Hematopoietic multipotent progenitor cell treated with erythropoietin and hydrocortisone succinate and interleukin-3 and kit ligand, for 6 days (in vitro differentiated cells): Measurements from ENCODE around the gene PDCD4.
"Not testable (repeated sequence)": the region's sequence is repeated elsewhere in the genome, so short reads cannot be mapped to it uniquely, and the experiment has no call there.

Experiments
- DNase-seq: peaks from one replicate; pipeline ENCODE4 v3.0.0-alpha.2; 2015

PDCD4 gene

DNA sequence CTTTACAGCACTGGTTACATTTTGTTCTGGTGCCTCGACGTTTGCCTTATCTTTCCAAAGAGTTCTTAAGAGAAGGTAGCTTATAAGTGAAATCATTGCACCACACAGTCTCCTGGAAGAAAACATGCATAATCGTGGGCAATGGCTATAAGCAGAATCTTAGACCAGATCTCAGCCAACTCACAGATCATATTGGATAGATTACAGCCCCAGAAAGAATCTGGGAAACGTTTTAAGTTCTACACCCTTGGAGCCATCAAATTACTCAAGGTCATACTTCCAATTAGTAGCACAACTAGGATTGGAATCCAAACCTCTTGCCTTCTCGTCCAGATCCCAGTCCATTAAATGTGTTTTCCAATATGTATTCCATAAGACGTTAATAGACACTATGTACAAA lies 8.8 kb upstream of the PDCD4 start:
- no peak for DNase-seq

DNA sequence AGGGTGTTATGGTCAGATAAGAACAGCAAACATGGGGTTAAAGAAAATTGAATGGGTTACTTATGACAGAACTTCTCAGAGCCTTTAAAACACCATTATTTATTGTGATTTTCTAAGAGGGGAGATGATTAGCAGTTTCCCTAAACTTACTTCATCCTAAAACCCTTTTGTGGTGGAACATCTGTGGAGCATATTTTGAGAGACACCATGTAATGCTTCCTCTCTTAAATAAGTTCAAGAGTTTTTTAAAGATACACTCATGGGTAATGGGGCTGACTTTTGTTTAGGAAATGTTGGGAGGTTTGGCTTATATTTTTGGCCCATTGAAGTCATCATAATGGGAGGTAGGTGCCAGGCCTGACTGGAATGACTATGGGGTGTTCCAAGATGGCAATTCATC lies 8.4 kb upstream of the PDCD4 start:
- no peak for DNase-seq

DNA sequence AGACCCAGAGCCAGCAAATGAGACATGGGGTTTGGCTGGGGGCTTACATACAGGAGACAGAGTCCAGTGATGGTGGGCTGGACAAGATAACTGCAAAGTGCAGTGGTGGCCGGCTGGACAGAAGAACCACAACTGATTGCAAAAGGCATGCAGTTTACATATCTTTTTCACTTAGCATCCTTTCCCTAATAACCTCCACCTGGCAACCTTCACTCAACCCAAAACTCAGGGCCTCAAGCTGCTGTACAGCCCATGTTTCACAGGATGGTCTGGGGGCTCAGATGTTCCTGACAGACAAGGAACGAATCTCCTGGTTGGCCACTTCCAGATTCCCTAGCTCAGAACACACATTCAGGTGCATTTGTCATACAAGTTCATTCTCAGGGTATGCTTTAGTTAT lies 7.8 kb upstream of the PDCD4 start:
- no peak for DNase-seq

DNA sequence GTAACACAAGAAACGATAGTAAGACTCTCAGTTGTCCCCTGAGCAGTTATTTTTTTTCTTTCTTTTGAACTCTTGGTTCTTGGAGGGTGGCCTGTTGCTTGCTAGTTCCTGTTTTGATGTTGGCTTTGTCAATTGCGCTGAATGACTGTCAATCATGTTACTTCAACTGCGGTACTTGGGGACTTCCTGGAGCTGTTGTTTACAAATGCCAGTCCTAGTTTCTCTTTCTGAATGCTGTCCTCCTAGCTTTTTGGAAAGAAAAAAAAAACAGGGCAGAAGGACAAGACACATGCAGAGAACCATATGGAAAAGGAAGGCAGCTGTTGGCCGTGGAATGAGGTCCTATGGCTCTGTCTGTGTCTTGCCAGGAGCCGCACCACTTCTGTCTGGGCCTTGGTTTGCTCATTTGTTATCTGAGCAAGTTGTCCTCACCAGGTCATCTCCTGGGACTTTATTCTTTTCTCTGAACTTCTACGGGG lies 7.0 kb upstream of the PDCD4 start:
- DNase-seq = peak; percentile 87

DNA sequence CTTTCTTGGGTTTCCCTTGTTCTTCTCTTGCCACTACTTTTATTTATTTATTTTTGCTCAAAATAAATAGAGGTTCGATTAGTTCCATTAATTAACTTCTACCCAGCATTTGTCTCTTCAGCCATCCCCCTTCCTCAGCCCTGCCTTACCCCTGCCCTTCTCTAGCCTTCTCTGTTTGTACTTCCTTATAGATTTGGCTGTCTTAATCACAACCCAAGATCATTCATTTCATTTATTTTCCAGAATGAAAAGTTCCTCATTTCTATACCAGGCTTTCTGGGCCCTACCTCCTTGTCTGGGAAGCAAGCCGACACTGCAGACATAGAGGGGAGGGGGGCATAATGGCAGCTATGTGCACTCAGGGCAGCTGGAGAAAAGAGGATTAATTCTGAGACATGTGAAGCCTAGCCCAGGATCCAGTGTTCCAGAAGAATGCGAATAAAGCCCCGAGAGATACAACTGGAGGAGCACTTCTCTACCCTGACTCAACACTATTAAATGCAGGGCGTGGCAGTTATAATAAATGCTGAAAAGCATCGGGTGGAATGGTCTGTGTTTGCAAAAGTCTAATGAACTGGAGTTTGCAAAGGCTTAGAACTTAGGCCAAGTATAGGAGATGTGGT lies 6.4 kb upstream of the PDCD4 start:
- DNase-seq = peak; percentile 63

DNA sequence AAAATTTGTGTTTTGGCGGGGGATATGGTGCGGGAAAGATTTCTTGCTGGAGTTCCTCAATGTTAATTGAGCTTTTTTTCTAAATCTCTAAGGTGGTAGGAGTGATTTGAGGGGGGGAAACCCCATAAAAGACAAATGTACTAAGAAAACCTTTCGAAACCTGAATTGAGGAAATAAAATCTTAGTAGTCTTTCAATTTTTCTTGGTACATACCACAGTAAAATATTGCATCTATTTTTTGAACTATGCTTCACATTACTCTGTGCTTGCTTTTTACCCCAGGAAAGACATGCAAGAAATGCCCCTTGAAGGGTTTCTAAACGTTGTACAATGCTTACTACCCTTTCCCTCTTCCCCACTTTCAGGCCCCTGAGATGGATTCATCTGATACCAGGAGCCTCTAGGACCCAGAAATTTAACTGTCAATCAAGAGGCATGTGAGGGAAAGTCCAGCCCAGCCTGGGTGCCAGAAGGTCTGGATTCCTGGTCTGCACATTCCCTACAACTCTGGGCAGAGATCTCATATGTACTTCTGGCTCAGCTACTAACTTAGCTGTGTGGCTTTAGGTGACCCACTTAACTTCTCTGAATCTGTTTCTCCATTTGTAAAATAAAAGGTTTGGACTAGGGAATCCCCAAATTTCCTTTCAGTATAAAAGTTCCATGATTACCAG lies 5.8 kb upstream of the PDCD4 start:
- no peak for DNase-seq

DNA sequence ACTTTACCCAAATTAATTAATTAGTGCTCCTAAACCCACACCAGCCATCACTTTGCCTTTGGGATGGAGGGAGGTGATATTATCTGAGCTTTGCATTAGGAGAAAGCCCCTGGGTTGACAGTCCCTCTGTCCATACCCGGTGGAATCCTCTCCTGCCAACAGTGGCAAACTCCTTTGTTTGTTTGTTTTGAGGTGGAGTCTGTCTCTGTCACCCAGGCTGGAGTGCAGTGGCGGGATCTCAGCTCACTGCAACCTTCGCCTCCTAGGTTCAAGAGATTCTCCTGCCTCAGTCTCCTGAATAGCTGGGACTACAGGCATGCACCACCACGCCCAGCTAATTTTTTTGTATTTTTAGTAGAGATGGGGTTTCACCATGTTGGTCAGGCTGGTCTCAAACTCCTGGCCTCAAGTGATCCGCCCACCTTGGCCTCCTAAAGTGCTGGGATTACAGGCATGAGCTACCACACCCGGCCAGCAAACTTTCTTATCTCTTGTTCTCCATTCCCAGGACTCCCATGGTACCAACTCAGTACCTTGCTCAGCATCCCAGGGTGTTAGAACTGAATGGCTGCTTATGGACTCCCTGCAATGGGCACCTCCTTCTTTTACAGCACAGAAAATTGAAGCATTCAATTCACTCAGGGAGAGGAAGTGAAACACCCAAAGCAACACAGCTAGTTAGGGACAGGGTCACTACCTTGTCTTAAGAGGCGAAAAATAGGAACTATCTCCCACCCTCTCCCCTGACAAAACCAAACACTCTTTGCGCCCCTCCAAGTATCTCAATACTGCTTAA lies 4.5 kb upstream of the PDCD4 start:
- DNase-seq = not testable (repeated sequence)

DNA sequence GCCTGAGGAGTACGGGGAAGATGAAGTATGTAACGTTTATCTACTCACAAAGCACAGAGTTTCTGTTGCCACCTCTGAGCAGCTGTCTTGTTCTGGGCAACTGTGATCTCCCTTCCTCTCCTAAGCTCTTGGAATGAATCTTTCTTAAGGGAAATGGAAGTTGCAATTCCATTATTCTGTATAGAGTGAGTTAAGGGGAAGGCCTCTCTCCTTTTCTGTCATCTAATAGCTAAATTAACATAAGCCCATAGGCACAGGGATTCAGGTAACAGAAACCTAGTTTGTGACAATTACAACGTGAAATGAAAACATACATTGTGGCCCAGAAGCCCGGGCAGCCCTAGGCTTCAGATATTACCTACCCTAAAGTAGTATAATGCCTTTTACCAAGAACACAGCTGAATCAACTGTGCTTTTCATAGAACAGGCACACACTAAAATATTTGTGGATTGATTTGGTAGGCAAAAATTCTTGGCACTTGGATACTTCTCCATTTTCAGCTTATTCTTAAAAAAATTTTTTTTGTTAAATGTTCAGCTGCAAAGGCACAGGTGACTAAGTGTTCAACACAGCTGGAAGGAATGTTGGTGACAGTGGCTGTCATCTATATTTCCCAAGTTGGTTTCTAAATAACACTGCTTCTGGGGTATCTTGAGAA lies 3.8 kb upstream of the PDCD4 start:
- no peak for DNase-seq

DNA sequence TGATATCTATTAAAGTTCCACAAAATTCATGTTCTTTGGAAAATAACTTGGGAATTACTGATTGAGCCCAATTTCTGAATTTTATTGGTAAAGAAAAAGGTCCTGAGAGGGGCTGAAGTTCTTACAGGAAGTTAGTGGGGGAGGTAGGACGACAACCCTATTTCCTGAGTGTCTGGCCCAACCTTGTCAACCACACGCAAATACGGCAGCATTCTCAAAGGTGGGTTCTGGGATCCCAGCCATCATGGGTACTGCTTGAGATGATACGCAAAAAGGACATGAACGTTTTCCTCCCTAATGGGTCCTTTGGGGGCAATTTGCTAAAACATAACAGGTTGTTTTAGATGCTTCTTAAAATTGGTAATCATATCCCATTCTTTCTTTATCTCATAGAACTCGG lies 2.7 kb upstream of the PDCD4 start:
- DNase-seq = no peak

DNA sequence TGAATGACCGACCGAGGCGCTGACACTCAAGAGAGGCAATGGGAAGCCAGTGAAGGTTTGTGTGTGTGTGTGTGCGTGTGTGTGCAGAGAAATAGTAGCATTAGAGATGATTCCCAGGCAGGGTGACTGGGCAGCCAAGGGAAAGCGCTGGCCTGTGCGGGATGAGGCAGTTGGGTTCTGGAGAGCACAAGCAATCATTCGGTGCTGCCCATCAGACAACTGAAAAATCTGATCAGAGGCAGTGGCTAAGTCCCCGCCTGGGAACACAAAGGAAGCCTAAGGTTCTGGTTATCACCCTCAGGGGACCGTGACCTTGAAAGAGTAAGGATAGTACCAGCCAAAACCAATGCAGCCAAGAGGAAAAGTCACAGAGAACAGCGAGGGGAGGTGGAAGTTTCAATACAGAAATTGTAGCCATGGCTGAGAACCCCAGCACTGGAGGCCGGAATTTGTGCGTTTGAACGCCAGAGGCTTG lies 868 bp upstream of the PDCD4 start:
- no peak for DNase-seq

DNA sequence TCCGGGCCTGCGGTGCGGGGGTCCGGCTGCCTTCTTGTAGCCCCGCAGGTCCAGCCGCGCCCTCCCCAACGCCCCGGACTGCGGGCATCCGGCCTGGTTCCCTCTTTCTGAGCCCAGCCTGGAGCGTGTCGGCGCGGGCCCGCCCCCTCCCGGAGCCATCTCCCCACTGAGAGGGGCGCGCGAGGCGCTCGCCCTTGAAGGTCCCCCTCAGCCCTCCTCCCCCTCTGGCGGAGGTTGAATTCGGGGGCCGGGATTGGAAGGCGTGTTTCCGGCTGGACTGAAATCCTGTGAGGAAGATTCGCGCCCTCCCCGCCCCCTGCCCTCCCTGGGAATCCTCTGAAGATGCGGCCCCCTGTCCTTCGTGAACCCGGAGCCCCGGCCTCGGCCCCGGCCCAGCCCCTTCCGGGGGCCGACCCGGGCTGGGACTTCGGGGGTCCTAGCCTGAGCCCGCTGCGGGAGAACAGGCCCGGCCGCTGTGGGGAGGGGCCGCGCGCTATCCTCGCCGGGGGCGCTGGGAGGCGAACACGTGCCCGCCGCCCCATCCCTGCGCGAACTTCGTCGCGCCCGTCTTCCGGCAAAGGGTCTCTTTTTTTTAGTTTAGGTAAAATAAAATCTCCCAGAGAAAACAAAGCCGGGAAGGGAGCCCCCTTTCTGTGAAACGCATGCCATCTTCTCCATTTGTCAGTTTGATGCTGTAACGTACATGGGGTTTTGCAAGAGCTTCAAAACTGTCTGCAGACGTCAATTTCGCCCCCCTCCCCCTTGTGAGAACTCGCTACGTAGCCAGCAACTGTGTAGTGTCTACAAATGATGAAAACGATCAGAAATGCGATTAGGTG lies 636 bp downstream of the PDCD4 start:
- peak; percentile 94 for DNase-seq

DNA sequence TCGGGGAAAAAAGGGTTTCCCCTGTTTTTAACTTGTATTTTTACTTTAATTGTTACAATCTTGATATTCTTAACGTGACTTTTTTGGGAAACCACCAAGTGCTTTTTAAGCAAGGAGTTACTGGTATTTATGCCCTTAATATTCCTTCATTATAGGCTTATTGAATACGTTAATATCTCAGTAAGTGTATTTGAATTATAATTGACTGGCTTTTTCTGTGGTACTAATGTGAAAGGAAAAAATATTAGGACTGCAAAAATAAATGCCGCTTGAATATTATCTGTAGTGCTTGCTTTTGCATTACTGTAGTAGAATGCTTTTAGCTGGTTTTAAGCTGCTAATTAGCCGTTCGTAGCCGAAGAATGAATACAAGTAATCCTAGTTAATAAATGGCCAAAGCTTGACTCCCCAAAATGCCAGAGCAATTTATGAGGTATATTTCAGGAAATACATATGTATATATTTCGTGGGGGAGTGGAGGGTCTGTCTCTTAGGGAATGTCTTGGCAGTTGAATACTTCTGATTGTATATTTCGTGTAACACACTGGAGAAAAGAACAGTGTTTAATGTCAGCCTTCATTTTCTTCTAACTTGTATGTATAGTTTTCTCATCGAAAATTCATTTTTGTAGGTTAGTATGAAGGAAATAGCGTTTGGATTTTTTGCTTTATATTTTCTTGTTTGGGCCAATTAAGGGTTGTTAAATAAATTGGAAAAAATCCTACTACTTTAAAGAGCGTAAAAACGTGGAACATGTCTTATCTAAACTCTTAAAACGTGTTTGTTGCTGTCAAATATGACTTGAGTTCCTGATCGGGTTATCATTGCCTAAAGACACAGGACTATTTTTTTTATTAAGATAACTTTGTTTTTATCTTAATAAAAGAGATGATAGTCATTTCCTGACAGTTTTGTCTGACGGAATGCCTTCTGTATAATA lies 1.5 kb downstream of the PDCD4 start:
- peak; percentile 43 for DNase-seq

DNA sequence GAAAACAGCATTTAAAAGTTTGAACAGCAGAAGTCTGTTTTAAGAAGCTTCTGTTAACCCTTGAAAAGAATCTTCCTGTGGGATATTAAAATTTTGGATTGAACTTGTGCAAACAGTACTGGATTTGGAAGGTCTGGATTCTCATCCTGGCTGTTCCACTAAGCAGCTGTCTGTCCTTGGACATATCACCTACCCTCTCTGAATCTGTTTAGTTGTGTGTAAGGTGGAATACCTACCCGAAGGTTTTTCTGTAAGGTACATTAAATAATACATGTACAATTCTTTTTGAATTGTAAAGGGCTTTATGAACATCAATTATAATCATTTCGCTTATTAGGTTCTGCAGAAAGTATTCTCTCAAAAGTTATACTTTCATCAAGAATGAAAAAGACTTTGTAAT lies 2.2 kb downstream of the PDCD4 start:
- DNase-seq = no peak

DNA sequence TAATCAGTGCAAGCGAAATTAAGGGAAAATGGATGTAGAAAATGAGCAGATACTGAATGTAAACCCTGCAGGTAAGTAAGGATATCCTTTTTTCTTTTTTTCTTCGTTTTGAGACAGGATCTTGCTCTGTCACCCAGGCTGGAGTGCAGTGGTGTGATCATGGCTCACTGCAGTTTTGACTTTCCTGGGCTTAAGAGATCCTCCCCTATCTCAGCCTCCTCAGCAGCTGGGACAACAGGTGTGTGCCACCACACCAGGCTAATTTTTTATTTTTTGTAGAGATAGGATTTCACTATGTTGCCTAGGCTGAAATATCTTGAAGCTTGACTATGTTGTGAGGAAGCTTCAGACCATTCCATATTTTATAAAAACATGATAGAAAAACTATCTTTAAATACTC lies 4.3 kb downstream of the PDCD4 start:
- no peak for DNase-seq

DNA sequence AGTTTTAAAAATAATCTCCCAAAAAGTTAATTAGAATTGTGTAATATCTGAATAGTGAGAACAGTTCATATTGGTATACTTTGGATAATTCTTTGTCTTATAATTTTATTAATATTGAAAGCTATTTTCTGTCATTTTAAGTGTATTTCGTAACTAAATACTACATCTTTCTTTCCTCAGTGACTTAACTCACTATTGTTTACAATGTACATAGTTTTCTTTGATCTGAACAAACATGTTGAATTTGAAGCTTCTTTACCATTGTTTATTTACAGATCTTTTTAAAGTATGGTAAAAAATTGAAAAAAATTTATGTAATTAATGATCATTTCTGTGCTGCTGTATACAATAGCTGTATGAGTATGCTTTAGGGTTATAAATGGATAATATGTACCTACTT lies 5.1 kb downstream of the PDCD4 start:
- no peak for DNase-seq

DNA sequence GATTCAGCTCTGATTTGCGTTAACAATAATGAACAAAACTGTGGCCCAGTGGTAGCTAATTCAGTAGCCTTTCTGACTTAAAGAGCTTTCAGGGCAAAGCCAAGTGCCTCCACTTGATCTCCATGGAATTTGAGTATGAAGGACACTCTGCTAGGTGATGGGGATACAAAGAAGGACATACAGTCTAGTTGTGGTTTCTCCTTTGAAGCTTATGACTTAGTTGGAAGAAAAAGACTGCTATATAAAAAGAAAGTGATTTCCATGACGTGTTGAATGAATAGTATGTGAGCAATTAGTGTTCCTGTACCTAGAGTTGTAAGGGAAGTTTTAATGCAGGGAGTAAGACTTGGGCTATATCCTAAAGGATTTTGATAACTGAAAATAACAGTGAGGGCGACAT lies 8.3 kb downstream of the PDCD4 start:
- no peak for DNase-seq

DNA sequence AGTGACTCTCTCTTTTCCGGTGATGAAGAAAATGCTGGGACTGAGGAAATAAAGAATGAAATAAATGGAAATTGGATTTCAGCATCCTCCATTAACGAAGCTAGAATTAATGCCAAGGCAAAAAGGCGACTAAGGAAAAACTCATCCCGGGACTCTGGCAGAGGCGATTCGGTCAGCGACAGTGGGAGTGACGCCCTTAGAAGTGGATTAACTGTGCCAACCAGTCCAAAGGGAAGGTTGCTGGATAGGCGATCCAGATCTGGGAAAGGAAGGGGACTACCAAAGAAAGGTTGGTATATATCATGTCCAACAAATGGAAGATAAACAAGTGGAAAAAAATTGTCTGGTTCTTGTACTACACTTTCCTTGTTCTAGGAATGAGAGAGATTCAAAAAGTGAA lies 9.5 kb downstream of the PDCD4 start:
- DNase-seq = no peak

DNA sequence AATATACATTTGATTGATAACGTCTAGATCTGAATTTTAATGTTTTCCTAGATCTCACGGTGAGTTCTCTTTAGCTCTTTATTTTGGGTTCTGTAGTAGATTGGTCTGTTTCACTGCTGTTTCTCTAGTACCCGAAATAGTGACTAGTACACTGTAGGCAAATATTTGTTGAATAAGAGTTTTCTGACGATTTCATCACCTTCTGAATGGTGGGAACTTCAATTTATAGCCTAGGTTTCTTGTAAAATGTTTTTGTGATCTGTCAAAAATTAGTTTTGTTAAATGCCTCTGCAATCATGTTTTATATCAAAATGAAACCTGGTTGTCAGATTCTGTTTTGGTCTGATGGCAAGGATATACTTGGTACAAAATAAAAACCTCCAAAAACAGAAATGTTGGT lies 10.2 kb downstream of the PDCD4 start:
- DNase-seq = no peak

DNA sequence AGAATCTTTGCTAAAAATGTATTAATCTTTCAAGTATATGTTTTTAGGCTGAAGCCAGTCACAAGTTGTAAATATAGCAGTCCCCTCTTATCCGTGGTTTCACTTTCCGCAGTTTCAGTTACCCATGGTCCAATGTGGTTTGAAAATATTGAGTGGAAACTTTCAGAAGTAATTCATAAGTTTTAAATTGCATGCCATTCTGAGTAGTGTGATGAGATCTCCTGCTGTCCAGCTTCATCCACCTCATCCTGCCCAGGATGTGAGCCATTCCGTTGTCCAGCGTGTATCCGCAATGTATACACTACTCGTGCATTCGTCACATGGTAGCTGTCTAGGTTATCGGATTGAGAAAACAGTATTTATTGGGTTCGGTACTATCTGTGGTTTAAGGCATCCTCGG lies 12.2 kb downstream of the PDCD4 start:
- no peak for DNase-seq

DNA sequence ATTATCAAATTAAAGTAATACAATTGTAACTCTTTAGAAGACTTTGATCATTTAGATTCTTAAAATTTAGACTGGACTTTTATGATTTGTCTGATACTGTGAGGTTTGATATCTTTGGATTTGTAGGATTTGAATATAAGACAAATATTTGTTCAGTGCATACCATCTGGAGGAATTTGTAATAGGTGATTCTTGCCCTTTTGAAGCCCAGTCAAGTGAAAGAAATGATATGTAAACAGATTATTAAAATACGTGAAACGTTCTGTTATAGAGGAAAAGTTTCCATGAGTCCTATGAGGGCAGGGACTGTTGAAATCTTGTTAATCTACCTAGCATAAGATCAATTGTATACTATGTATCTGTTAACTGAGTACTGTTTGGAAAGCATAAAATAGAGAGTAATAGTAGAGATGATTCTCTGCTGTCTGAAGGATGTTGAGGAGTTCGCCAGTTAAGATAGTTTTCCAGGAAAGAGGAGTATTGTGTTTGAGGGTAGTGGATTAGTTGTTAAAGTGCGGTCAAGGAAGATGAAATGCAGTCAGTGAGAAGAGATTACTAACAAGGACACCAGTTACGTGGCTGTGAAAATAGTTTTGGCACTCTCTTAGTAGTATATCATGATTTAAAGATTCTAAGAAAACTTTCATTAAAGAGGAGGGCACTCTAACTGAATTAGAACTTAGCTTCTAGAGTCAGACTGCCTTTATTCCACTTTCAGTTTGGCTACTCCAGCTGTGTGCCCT lies 14.4 kb downstream of the PDCD4 start:
- no peak for DNase-seq

DNA sequence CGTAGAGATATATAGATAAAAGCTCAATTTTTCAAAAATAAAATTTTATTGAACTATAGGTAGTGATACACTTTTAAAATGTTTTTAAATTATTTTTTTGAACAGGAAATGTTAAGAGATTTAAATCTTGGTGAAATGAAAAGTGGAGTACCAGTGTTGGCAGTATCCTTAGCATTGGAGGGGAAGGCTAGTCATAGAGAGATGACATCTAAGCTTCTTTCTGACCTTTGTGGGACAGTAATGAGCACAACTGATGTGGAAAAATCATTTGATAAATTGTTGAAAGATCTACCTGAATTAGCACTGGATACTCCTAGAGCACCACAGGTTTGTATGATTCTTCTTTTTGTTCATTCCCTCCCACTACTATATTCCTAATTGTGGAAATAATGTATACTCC lies 15.8 kb downstream of the PDCD4 start:
- DNase-seq = no peak
